Neural progenitor cell (in vitro differentiated cells): ENCODE data around the gene TNXB.

ENCODE experiments used
- EZH2phosphoT487 ChIP-seq: fragments of 200-600 bp; sonication (generic); IDR thresholded peaks from 2 replicates; pipeline ENCODE4 v1.6.1; 2017; ENCODE audit warnings: antibody characterized with exemption
- TF ChIP-seq, protein P1 (sequence below): fragments of 200-600 bp; sonication (generic); IDR thresholded peaks from 2 replicates; pipeline ENCODE4 v1.5.1; 2017; ENCODE audit warnings: antibody characterized with exemption, mild to moderate bottlenecking

DNA sequence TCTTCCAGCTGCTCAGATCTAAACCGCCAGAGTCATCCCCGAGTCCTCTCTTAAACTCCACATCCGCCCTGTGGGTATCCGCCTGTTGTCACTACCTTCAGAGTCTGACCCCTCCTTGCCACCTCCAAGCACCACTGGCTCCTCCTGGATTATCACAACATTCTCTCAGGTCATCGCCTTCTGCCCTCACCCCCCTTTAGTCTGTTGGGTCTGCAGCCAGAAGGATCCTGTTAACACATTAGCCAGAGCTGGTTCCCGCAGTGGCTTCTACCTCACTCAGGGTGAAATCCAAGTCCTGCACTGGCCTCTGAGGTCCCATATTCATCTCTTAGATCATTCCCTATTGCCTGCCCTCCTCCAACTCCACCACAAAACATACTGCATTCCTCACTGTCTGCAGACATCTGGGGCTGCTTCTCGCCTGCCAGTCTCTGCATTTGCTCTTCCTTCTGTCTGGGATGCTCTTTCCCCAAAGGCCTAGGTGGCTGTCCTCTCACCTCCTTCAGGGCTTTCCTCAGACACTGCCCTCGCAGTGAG, 34.1 kb downstream of the TNXB start:
- TF ChIP-seq, protein P1, sequence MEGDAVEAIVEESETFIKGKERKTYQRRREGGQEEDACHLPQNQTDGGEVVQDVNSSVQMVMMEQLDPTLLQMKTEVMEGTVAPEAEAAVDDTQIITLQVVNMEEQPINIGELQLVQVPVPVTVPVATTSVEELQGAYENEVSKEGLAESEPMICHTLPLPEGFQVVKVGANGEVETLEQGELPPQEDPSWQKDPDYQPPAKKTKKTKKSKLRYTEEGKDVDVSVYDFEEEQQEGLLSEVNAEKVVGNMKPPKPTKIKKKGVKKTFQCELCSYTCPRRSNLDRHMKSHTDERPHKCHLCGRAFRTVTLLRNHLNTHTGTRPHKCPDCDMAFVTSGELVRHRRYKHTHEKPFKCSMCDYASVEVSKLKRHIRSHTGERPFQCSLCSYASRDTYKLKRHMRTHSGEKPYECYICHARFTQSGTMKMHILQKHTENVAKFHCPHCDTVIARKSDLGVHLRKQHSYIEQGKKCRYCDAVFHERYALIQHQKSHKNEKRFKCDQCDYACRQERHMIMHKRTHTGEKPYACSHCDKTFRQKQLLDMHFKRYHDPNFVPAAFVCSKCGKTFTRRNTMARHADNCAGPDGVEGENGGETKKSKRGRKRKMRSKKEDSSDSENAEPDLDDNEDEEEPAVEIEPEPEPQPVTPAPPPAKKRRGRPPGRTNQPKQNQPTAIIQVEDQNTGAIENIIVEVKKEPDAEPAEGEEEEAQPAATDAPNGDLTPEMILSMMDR: no peak
- no peak for TF ChIP-seq EZH2phosphoT487
